Liver (tissue), 9 donors: Measurements from ENCODE around the gene LRRC51. TPM values are rescaled to one million over a fixed set of nuclear protein-coding genes. Genes with fewer than 3 reads are reported as not detected.

Experiments
- DNase-seq: peaks from one replicate; pipeline ENCODE4 v3.0.0-alpha.2; 2017; ENCODE audit warnings: low spot score
- H3K27ac ChIP-seq, 2 donors: one replicate each; pipeline ENCODE4 v1.7.0; 2013; ENCODE audit warnings: inconsistent platforms in 2 of 2, low read length in 2 of 2, control low read depth in 1 of 2, low read depth in 1 of 2, mild to moderate bottlenecking in 1 of 2
- H3K27me3 ChIP-seq, 4 donors: one replicate each; pipeline versions ENCODE4 v1.6.1 to v1.7.0; 2013; ENCODE audit warnings: low read length in 3 of 4, inconsistent platforms in 1 of 4, mild to moderate bottlenecking in 1 of 4, moderate library complexity in 1 of 4; ENCODE audit not compliant: control insufficient read depth in 4 of 4, insufficient read depth in 4 of 4
- H3K36me3 ChIP-seq, 4 donors: one replicate each; pipeline versions ENCODE4 v1.6.1 to v1.7.0; 2013; ENCODE audit warnings: low read length in 3 of 4, mild to moderate bottlenecking in 3 of 4, low read depth in 1 of 4, moderate library complexity in 1 of 4; ENCODE audit not compliant: control insufficient read depth in 4 of 4, insufficient read depth in 3 of 4
- H3K4me1 ChIP-seq, 4 donors: one replicate each; pipeline versions ENCODE4 v1.6.1 to v1.7.0; 2013; ENCODE audit warnings: low read length in 3 of 4, mild to moderate bottlenecking in 3 of 4, moderate library complexity in 1 of 4; ENCODE audit not compliant: control insufficient read depth in 4 of 4, insufficient read depth in 4 of 4
- H3K4me3 ChIP-seq, 3 donors: one replicate each; pipeline versions ENCODE4 v1.6.1 to v1.7.0; 2013; ENCODE audit warnings: low read length in 3 of 3, control low read depth in 1 of 3, low read depth in 1 of 3, mild to moderate bottlenecking in 1 of 3
- H3K9ac ChIP-seq, 2 donors: one replicate each; pipeline ENCODE4 v1.7.0; 2013; ENCODE audit warnings: low read length in 2 of 2, mild to moderate bottlenecking in 2 of 2, moderate library complexity in 2 of 2, control low read depth in 1 of 2, low read depth in 1 of 2
- H3K9me3 ChIP-seq, 4 donors: one replicate each; pipeline versions ENCODE4 v1.6.1 to v1.7.0; 2013; ENCODE audit warnings: low read length in 3 of 4; ENCODE audit not compliant: control insufficient read depth in 4 of 4
- EGR1 ChIP-seq, 2 donors: IDR thresholded peaks; 2 replicates each; pipeline ENCODE4 v1.6.1; 2016 to 2018; ENCODE audit warnings: antibody characterized with exemption in 2 of 2, low read depth in 2 of 2
- FOXA1 ChIP-seq: IDR thresholded peaks from 2 replicates; pipeline ENCODE4 v1.6.1; 2016; ENCODE audit warnings: antibody characterized with exemption
- RXRA ChIP-seq, 2 donors: IDR thresholded peaks; 2 replicates each; pipeline ENCODE4 v1.6.1; 2017 to 2018; ENCODE audit warnings: antibody characterized with exemption in 2 of 2, mild to moderate bottlenecking in 1 of 2
- SP1 ChIP-seq: IDR thresholded peaks from 2 replicates; pipeline ENCODE4 v1.6.1; 2018; ENCODE audit warnings: antibody characterized with exemption, mild to moderate bottlenecking
- TAF1 ChIP-seq: conservative IDR thresholded peaks from 2 replicates; pipeline ENCODE4 v1.6.1; 2016; ENCODE audit warnings: antibody characterized with exemption, mild to moderate bottlenecking
- ZBTB33 ChIP-seq: IDR thresholded peaks from 2 replicates; pipeline ENCODE4 v1.6.1; 2016; ENCODE audit warnings: antibody characterized with exemption
- WGBS: extraction: QIAGEN DNeasy Blood & Tissue Kit; methylation state at CpG from one replicate; pipeline ENCODE4 v1.1.7; 2013; 5-methylcytosine and 5-hydroxymethylcytosine counted together
- polyA plus RNA-seq, 2 donors: library from polyadenylated mRNA; stranded (reverse) in 1 of 2; unstranded in 1 of 2; fragments of 200-250 nt in 1 of 2; fragments of >200 nt in 1 of 2; fragmentation: Nextera tagmentation in 1 of 2; extraction: Ambion mirVana in 1 of 2; gene quantifications; one replicate each; pipeline versions ENCODE4 v1.2.1 to v1.2.3, GENCODE V29; 2013 to 2015
- total RNA-seq, 2 donors: library from RNA; depleted of rRNA; stranded (reverse); fragments of >200 nt; gene quantifications; one replicate each; pipeline ENCODE4 v1.2.3, GENCODE V29; 2014
- TF ChIP-seq, protein P1 (sequence below): IDR thresholded peaks from 2 replicates; pipeline ENCODE4 v1.6.1; 2016; ENCODE audit warnings: antibody characterized with exemption, mild to moderate bottlenecking
- TF ChIP-seq, protein P2 (sequence below): IDR thresholded peaks from 2 replicates; pipeline ENCODE4 v1.6.1; 2016; ENCODE audit warnings: antibody characterized with exemption
- TF ChIP-seq, protein P3 (sequence below): fragments of 150-350 bp; IDR thresholded peaks from 2 replicates; pipeline ENCODE4 v1.5.1; 2017; ENCODE audit warnings: improper control_type of control experiment, low read depth, low read length; ENCODE audit not compliant: missing input control
- donor health status: healthy.
- donor health status: healthy.
- donor health status: healthy.
- donor health status: healthy.
- donor health status: healthy.

LRRC51 gene
- total and polyA plus RNA-seq, 4 donors, result 1.9 to 3.7 (median 3.2) TPM

GRCh38 chr11:72038491-72038890, 42.2 kb upstream of the LRRC51 start:
- DNase-seq, result no peak
- WGBS, result 33% methylated on average over 2 of the region's 2 CpGs

GRCh38 chr11:72039031-72039855, 41.4 kb upstream of the LRRC51 start:
- peak overlapping the region; percentile 52 to 66 for H3K9ac ChIP-seq
- peaks cover 0 to 3% (median 1%) of the 10 kb centered on the region in 4 donors for H3K36me3 ChIP-seq
- H3K4me3 ChIP-seq, result peak overlapping the region in 2 of 3 donors; percentile 56 to 87
- TF ChIP-seq SP1 (no peak), RXRA (IDR thresholded peaks at IDR 0.05) (no peak), ZBTB33 (no peak)
- TF ChIP-seq, protein P1, sequence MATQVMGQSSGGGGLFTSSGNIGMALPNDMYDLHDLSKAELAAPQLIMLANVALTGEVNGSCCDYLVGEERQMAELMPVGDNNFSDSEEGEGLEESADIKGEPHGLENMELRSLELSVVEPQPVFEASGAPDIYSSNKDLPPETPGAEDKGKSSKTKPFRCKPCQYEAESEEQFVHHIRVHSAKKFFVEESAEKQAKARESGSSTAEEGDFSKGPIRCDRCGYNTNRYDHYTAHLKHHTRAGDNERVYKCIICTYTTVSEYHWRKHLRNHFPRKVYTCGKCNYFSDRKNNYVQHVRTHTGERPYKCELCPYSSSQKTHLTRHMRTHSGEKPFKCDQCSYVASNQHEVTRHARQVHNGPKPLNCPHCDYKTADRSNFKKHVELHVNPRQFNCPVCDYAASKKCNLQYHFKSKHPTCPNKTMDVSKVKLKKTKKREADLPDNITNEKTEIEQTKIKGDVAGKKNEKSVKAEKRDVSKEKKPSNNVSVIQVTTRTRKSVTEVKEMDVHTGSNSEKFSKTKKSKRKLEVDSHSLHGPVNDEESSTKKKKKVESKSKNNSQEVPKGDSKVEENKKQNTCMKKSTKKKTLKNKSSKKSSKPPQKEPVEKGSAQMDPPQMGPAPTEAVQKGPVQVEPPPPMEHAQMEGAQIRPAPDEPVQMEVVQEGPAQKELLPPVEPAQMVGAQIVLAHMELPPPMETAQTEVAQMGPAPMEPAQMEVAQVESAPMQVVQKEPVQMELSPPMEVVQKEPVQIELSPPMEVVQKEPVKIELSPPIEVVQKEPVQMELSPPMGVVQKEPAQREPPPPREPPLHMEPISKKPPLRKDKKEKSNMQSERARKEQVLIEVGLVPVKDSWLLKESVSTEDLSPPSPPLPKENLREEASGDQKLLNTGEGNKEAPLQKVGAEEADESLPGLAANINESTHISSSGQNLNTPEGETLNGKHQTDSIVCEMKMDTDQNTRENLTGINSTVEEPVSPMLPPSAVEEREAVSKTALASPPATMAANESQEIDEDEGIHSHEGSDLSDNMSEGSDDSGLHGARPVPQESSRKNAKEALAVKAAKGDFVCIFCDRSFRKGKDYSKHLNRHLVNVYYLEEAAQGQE, result no peak
- TF ChIP-seq, protein P2, sequence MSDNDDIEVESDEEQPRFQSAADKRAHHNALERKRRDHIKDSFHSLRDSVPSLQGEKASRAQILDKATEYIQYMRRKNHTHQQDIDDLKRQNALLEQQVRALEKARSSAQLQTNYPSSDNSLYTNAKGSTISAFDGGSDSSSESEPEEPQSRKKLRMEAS, result no peak
- H3K9me3 ChIP-seq, result no peaks in the 10 kb centered on the region
- DNase-seq, result no peak
- no peaks in the 10 kb centered on the region for H3K27me3 ChIP-seq
- H3K4me1 ChIP-seq, result peaks cover 10 to 34% (median 24%) of the 10 kb centered on the region in 4 donors
- 50% methylated on average over 5 of the region's 5 CpGs for WGBS
- H3K27ac ChIP-seq, result peak overlapping the region; percentile 90 to 95

More at GRCh38 chr11:72038491-72038890, 42.2 kb upstream of the LRRC51 start:
- Histone ChIP-seq H3K27me3 (no peaks in the 10 kb centered on the region), H3K9ac (no peak overlapping the region), H3K4me3 (no peak overlapping the region), H3K9me3 (no peaks in the 10 kb centered on the region), H3K4me1 (peaks cover 10 to 34% (median 24%) of the 10 kb centered on the region in 4 donors), H3K36me3 (peaks cover 0 to 7% (median 5%) of the 10 kb centered on the region in 4 donors), H3K27ac (peak overlapping the region; percentile 90 to 95)
- TF ChIP-seq SP1 (no peak), TAF1 (no peak), FOXA1 (no peak), EGR1 (IDR thresholded peaks at IDR 0.05; ENCODE audit: low read depth in 2 of 2) (no peak)
- TF ChIP-seq, protein P1, result no peak
- TF ChIP-seq, protein P2, result no peak
- TF ChIP-seq, protein P3, sequence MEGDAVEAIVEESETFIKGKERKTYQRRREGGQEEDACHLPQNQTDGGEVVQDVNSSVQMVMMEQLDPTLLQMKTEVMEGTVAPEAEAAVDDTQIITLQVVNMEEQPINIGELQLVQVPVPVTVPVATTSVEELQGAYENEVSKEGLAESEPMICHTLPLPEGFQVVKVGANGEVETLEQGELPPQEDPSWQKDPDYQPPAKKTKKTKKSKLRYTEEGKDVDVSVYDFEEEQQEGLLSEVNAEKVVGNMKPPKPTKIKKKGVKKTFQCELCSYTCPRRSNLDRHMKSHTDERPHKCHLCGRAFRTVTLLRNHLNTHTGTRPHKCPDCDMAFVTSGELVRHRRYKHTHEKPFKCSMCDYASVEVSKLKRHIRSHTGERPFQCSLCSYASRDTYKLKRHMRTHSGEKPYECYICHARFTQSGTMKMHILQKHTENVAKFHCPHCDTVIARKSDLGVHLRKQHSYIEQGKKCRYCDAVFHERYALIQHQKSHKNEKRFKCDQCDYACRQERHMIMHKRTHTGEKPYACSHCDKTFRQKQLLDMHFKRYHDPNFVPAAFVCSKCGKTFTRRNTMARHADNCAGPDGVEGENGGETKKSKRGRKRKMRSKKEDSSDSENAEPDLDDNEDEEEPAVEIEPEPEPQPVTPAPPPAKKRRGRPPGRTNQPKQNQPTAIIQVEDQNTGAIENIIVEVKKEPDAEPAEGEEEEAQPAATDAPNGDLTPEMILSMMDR, result no peak
